Keratinocyte (primary cell): Measurements from ENCODE around the gene HIP1. TPM values are rescaled to one million over a fixed set of nuclear protein-coding genes. Genes with fewer than 3 reads are reported as not detected.

ENCODE experiments used
- DNase-seq: peaks from one replicate; pipeline ENCODE4 v3.0.0-alpha.2; 2011; ENCODE audit warnings: low read depth, missing footprints, low spot score
- FAIRE-seq: peaks from 2 replicates; lab custom pipeline; 2011; peaks lifted over from hg19 to GRCh38; lab: Jason Lieb, UNC
- H2AFZ ChIP-seq: 2 replicates; pipeline ENCODE4 v1.6.0; 2012; ENCODE audit warnings: low read length, control low read depth, inconsistent platforms; ENCODE audit not compliant: control insufficient read depth
- H3K27ac ChIP-seq: 2 replicates; pipeline ENCODE4 v1.5.1; 2011; ENCODE audit warnings: low read length; ENCODE audit not compliant: control insufficient read depth, insufficient read depth
- H3K27me3 ChIP-seq: 3 replicates; pipeline ENCODE4 v1.6.0; 2011; ENCODE audit warnings: low read length; ENCODE audit not compliant: control insufficient read depth, insufficient read depth; ENCODE audit errors: extremely low read depth
- H3K36me3 ChIP-seq, 2 experiments: 2 replicates in 1 of 2; 3 replicates in 1 of 2; pipeline ENCODE4 v1.5.1; 2011; ENCODE audit warnings: low read length in 2 of 2, mild to moderate bottlenecking in 1 of 2; ENCODE audit not compliant: control insufficient read depth in 2 of 2, insufficient read depth in 2 of 2; ENCODE audit errors: extremely low read depth in 1 of 2
- H3K4me1 ChIP-seq: 3 replicates; pipeline ENCODE4 v1.5.1; 2011; ENCODE audit warnings: low read length; ENCODE audit not compliant: control insufficient read depth, insufficient read depth; ENCODE audit errors: extremely low read depth
- H3K4me2 ChIP-seq: 3 replicates; pipeline ENCODE4 v1.6.0; 2011; ENCODE audit warnings: low read depth, low read length; ENCODE audit not compliant: control insufficient read depth, insufficient read depth; ENCODE audit errors: extremely low read depth
- H3K4me3 ChIP-seq, 3 experiments: fragments of 200-600 bp in 1 of 3; sonication (generic) in 1 of 3; 2 replicates in 2 of 3; 3 replicates in 1 of 3; pipeline ENCODE4 v1.5.1; 2011 to 2016; ENCODE audit warnings: low read length in 3 of 3, mild to moderate bottlenecking in 3 of 3, control low read depth in 2 of 3, inconsistent platforms in 1 of 3, low read depth in 1 of 3, mixed read lengths in 1 of 3, mixed run types in 1 of 3, moderate library complexity in 1 of 3; ENCODE audit not compliant: control insufficient read depth in 2 of 3, insufficient read depth in 2 of 3; ENCODE audit errors: extremely low read depth in 1 of 3
- H3K79me2 ChIP-seq: 2 replicates; pipeline ENCODE4 v1.6.0; 2012; ENCODE audit warnings: low read length; ENCODE audit not compliant: control insufficient read depth, insufficient read depth
- H3K9ac ChIP-seq: 3 replicates; pipeline ENCODE4 v1.6.0; 2011; ENCODE audit warnings: low read length; ENCODE audit not compliant: control insufficient read depth, insufficient read depth; ENCODE audit errors: extremely low read depth
- H3K9me1 ChIP-seq: 3 replicates; pipeline ENCODE4 v1.6.0; 2011; ENCODE audit warnings: low read length; ENCODE audit not compliant: control insufficient read depth, insufficient read depth; ENCODE audit errors: extremely low read depth
- H3K9me3 ChIP-seq: 2 replicates; pipeline ENCODE4 v1.5.1; 2012; ENCODE audit warnings: low read depth, low read length; ENCODE audit not compliant: control insufficient read depth
- H4K20me1 ChIP-seq: 3 replicates; pipeline ENCODE4 v1.6.0; 2011; ENCODE audit warnings: low read length; ENCODE audit not compliant: control insufficient read depth, insufficient read depth; ENCODE audit errors: extremely low read depth
- EZH2 ChIP-seq: IDR thresholded peaks from one replicate; pipeline ENCODE4 v1.6.1; 2012; ENCODE audit warnings: inconsistent platforms, mild to moderate bottlenecking, low read length, moderate library complexity
- dilution Hi-C: fragments of 300-500 bp; cut with MboI; formaldehyde crosslinking; loops from one replicate; pipeline ENCODE4 v1.7.0; 2020; ENCODE audit warnings: low sequenced_read_pairs; ENCODE audit not compliant: extremely low pct_ligation_motif_present
- polyA plus RNA-seq, 5 experiments: library from polyadenylated mRNA; depleted of rRNA in 3 of 5; stranded (reverse) in 3 of 5; stranded (forward) in 1 of 5; unstranded in 1 of 5; fragments of >200 nt; gene quantifications; 1 replicate in 1 of 5; 2 replicates in 3 of 5; 3 replicates in 1 of 5; pipeline versions ENCODE4 v1.2.1 to v1.2.3, GENCODE V29; 2011 to 2012; ENCODE audit warnings: missing spikeins in 2 of 5, low read depth in 1 of 5, low replicate concordance in 1 of 5
- TF ChIP-seq, protein P1 (sequence below), 3 experiments: IDR thresholded peaks in 1 of 3; conservative IDR thresholded peaks in 1 of 3; optimal IDR thresholded peaks in 1 of 3; 2 replicates in 2 of 3; 3 replicates in 1 of 3; pipeline versions ENCODE3 to v1.5.1; 2011; ENCODE audit warnings: low read length in 3 of 3, mild to moderate bottlenecking in 3 of 3, moderate library complexity in 2 of 3, control low read depth in 1 of 3, inconsistent platforms in 1 of 3; ENCODE audit not compliant: insufficient read depth in 2 of 3; ENCODE audit errors: extremely low read depth in 1 of 3

The HIP1 gene
- polyA plus RNA-seq, 1 donor (not counting 4 experiments of a cell fraction or from before 2014, with no cell fraction given) = 5.0 TPM

DNA sequence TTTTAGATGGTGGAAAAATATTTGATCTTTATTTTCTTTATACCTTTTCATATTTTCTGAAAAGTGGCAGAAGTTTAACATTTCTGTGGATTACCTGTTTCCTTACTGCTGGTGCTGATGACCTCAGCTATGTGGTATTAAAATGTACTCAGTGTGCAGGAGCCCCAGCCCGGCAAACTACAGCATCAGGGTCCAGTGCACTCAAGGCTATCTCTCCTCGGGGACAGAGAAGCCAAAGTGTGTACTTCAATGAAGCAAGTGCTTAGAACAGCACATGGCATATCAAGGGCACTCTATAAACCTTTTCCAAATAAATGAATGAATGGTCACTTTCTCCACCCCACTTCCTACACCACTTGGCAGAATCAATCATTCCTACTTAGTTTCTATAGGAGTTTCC, 111.8 kb downstream of the HIP1 start:
- no peak overlapping the region for H3K4me3 ChIP-seq
- no peak for TF ChIP-seq EZH2
- TF ChIP-seq, protein P1, sequence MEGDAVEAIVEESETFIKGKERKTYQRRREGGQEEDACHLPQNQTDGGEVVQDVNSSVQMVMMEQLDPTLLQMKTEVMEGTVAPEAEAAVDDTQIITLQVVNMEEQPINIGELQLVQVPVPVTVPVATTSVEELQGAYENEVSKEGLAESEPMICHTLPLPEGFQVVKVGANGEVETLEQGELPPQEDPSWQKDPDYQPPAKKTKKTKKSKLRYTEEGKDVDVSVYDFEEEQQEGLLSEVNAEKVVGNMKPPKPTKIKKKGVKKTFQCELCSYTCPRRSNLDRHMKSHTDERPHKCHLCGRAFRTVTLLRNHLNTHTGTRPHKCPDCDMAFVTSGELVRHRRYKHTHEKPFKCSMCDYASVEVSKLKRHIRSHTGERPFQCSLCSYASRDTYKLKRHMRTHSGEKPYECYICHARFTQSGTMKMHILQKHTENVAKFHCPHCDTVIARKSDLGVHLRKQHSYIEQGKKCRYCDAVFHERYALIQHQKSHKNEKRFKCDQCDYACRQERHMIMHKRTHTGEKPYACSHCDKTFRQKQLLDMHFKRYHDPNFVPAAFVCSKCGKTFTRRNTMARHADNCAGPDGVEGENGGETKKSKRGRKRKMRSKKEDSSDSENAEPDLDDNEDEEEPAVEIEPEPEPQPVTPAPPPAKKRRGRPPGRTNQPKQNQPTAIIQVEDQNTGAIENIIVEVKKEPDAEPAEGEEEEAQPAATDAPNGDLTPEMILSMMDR (optimal IDR thresholded peaks at IDR 0.05 in 1 of 3, IDR thresholded peaks at IDR 0.05 in 1 of 3, conservative IDR thresholded peaks at IDR 0.05 in 1 of 3; ENCODE audit: extremely low read depth in 1 of 3, insufficient read depth in 2 of 3, low read length in 3 of 3) = no peak
- no peak overlapping the region for H2AFZ ChIP-seq
- H3K4me2 ChIP-seq = no peak overlapping the region
- no peaks in the 10 kb centered on the region for H3K9me1 ChIP-seq
- dilution Hi-C loops = no loop called here
- H4K20me1 ChIP-seq = no peaks in the 10 kb centered on the region
- no peak overlapping the region for H3K27ac ChIP-seq
- H3K36me3 ChIP-seq = no peaks in the 10 kb centered on the region
- H3K27me3 ChIP-seq = no peaks in the 10 kb centered on the region
- no peak overlapping the region for H3K9ac ChIP-seq
- no peak for FAIRE-seq
- peaks cover 3% of the 10 kb centered on the region for H3K9me3 ChIP-seq
- no peak for DNase-seq
- no peaks in the 10 kb centered on the region for H3K4me1 ChIP-seq
- no peaks in the 10 kb centered on the region for H3K79me2 ChIP-seq

GRCh38 chr7:75625868-75626267, 112.9 kb downstream of the HIP1 start:
- dilution Hi-C loops = no loop called here
- TF ChIP-seq EZH2 = no peak
- TF ChIP-seq, protein P1 (optimal IDR thresholded peaks at IDR 0.05 in 1 of 3, IDR thresholded peaks at IDR 0.05 in 1 of 3, conservative IDR thresholded peaks at IDR 0.05 in 1 of 3; ENCODE audit: extremely low read depth in 1 of 3, insufficient read depth in 2 of 3, low read length in 3 of 3) = no peak

More at GRCh38 chr7:75625868-75626267, 112.9 kb downstream of the HIP1 start:
- Histone ChIP-seq H3K4me2 (no peak overlapping the region), H3K9me3 (peaks cover 3% of the 10 kb centered on the region), H3K9ac (no peak overlapping the region), H3K9me1 (no peaks in the 10 kb centered on the region), H3K36me3 (no peaks in the 10 kb centered on the region), H3K4me1 (no peaks in the 10 kb centered on the region), H2AFZ (no peak overlapping the region), H3K27ac (no peak overlapping the region), H4K20me1 (no peaks in the 10 kb centered on the region), H3K27me3 (no peaks in the 10 kb centered on the region), H3K79me2 (no peaks in the 10 kb centered on the region), H3K4me3 (no peak overlapping the region)
- DNase-seq (no peak), FAIRE-seq (no peak)
